HG03575 (cell line): ENCODE measurements around the gene PLEKHA6.

Source experiments
- ATAC-seq: cut with Tn5 transposase; IDR thresholded peaks from one replicate; pipeline ENCODE4 v1.9.1; 2021; ENCODE audit not compliant: unreplicated experiment, insufficient number of reproducible peaks, low FRiP score; ENCODE audit errors: extremely low read depth

PLEKHA6 gene

DNA sequence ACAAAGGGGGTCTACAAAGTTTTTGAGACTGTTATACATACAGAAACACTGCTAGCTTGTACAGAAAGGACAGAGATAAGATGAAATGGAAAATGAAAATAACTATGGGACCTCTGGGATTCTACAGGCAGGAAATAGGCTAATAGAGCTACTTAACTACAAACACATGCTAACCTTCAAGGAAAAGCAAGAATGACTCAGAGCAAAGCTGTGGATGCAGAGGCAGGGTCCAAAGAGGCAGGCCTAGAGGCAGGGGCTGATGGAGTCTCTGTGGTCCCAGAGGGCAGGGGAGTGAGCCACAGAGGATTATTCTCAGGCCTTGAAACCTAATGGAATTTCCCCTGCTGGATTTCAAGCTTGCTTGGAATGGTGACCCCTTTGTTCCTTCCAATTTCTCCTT lies 127.2 kb downstream of the PLEKHA6 start:
- ATAC-seq = no peak

DNA sequence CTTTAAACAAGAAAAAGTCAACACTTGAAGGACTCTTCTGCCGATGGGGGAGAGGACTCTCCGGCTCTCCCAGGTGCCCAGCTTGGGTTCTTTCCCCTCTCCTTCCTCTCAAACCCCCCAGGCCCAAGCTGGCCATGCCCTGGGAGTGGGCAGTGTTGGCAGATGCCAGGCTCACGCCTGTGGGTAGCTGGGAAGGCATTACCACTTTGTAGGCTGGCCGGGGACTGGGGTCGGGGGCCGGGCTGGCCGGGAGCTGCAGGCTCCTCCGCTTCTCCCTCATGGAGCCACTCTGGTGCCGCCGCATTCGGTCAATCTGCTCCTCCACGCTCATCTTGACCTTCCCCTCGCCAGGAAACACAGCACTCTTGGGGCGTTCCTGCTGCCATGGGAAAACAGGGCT lies 129.5 kb downstream of the PLEKHA6 start:
- no peak for ATAC-seq

DNA sequence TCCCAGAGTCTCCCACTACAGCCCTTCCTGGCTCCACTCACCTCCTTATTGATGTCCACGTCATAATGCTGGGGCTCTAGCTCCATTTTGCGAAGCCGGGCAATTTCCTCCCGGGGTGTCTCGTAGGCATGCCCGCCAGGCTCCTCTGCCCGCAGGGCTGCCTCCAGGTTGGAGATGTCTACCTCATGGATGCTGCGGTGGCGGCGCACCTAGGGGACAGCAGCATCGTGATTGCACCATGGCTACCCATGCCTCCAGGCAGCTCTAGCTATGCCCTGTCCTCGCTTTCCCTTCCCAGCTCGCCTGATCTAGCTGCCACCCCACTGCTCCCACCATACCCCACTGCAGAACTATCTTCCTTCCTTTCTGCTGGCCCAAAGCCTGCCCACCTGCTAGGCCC lies 130.8 kb downstream of the PLEKHA6 start:
- no peak for ATAC-seq

DNA sequence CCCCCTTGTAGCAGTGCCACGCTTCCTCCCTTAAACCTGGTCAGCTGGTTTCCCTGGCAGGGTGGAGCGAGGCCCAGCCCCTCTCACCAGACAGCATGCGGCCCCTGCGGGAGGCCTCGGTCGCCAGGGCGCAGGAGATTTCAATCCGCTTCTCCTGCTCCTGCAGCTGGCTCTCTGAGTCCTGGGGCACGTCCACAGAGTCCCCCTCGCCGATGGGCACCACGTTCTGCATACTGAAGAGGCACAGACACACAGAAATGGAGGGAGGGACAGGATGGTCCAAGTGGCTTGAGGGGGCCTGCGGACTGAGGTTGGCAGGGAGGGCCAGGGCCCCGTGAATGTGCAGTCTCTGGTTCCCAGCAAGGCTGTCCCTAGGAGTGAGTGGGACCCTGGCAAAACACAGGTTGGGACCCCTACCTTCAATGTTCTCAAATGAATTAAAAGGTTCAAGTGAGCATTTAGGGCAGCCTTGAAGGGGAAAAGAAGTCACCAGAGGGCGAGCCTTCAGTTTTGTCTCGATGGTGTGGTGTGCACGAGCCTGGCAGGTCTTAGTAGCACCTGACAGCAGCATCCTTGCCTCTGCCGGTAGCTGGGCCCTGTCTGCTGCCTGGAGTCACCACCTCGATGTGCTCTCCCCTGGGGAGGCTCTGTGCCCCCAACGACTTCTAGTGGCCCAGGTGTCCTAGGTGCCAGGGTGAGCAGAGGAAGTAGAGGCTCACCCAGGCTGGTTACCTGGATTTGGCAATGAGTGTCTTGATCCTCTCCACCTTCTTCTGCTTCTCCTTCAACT lies 131.5 kb downstream of the PLEKHA6 start:
- ATAC-seq = no peak

DNA sequence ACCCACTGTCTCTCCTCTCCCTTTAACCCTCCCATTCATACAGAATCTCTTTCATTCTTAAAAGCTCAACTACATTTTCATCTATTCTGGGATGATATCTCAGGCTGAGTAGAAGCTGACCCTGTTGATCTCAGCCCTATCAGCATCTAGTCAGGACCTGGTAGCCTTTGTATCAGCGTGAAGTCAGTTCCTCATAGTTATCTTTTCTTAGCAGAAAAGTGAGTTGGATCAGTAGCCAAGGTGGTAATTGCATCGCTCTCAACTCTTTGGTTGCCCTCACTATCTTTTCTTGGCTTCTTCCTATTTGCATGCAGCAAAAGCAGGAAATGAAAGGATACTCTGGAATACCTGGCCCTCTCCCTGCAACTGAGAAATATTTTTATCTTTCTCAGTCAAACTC lies 132.4 kb downstream of the PLEKHA6 start:
- no peak for ATAC-seq

DNA sequence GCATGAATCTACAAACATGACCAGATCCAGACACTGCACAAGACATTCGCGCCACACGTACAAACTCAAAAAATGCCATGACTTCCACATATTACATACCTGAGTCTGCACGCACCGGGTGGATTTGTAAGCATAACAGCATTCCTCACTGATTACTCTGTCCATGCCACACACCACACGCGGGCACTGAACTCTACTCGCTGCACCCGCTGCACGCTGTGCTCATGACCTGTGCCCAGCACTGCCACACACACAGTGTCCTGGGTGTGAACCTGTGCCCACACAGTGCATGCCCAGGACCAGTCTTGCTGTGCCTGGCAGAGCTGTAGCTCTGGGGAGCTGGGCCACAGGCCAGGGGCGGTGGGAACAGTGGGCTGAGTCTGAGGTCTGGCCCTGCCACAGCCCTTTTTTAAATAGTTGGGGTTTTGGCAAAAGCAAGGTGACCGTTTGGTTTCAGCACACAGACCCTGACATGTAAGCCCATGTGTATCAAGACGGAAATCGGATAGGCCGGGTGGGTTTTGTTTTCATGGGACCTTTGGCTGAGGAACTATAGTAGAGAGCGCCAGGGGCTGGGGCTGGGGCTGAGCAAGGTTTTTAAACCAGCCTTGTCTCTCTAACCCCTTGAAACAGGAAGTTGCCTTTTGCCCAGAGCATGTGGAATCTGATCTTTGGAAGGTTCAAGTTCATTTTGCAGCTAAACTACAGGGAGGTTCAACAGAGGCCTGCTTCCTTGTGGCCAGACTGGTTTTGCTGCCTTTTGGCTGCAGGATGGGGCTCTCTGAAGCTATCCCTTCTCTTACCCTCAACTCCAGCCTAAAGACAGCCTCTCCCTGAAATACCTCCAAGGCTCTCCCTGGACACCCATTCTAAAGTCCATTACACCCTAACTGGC lies 133.6 kb downstream of the PLEKHA6 start:
- no peak for ATAC-seq

DNA sequence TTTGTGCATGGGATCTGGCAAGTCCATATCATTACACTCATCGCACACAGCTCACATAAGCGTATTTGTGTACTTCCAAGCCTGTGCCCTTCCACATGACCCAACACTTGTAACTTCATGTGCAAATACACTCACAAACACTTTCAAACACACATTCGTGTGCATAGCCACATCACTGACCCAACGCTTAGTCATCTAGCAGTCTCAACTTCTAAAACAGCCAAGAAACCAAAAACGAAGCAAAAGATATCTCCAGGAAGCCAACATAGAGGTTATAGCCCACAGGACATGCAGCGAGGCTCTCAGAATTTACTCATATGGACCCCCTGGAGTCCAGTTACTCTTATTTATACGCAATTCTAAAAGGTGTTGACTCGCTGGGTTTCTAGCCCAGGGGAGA lies 135.1 kb downstream of the PLEKHA6 start:
- ATAC-seq = no peak

DNA sequence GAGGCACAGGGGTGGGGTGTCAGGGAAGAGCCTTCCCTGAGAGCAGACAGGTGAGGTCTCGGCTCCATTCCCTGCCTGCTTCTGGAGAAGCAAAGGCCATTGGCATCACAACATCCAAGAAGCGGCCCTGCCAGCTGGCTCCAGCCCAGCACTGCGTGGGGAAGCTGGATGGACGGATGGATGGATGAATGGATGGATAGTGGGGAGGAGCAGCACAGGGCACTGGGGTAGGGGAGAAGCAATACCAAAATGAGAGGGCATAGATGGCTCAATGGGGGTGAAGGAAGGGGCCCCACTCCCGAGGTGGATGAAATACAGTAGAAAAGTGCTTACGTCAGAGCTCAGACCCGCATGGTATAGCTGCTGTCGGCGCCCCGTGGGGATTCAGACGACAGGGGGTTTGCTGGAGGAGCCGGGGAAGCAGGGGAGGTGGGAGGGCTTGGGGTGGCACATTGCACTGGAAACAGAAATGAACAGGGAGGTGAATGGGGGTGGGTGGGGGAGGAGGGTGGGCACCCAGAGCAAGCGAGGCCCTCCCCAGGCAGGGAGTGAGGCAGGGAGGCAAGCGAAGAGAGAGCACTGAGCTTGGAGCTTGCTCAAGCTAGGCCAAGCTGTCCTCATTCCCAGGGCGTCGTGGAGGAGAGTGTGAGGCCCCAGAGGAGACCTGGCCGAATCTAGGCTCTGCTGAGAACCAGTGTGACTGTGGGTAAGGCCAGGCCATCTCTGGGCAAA lies 136.4 kb downstream of the PLEKHA6 start:
- ATAC-seq = no peak

DNA sequence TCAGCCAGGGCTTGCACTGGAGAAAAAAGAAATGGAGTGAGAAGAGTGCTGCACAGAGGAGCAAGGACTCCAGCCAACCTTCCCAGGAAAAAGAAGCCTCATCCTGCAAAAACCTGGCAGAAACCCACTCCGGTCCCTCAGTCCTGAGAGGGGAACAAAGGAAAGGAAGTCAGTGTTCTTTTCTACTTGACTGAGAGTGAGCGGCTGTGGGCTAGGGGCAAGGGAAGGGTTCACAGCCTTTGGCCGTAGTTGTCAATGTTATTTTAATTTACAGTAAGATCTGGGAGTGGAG lies 137.0 kb downstream of the PLEKHA6 start:
- ATAC-seq = no peak

DNA sequence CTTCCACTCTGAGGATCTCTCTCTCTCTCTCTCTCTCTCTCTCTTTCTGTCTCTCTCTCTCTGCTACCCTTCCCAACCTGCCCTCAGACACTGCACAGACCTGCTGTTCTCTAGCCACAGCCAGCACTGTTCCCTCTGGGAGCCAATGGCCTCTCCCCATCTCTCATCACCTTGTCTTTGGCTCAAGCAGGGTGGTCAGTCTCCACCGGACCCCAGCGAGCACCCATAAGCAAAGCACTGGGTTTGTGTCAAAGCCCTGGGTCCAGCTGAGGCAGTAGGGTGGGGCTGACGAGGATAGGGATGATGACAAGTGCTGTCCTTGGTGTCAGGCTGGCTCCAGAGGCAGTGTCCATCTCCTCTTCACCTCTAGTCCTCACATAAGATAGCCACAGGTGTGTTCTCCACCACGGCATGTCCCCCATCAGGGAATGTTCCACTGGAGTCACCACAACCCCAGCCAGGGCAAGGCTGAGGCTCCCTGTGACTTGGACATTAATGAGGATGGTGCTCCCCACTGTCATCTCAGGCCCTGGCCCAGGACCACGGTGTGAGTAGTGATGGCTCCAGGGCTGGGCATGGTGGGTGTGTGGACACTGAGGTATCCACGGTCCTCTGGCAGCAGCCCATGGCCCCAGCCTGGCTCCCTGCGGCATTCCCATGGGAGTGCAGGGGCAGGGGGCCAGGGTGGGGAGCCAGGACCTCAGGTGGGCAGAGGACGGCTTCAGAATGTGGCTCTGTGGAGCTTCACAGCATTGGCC lies 137.5 kb downstream of the PLEKHA6 start:
- ATAC-seq = no peak

DNA sequence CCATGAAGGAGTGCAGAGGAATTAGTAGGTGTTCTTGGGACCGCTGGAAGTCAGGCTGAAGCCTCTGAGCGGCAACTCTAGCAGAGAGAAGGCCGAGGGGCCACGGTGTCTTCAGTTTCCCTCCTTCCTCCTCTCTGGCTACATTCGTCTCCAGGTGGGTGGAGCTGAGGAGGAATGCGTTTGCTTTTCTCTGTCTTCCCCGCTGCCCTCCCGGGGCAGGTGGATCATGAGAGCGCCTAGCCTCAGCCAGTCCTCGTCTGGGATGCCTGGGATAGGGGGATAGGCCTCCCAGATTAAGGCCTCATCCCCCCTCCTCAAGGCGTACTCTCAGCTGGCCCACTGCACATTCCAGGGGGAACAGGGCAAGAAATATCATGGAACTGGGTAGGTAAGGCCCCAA lies 138.5 kb downstream of the PLEKHA6 start:
- ATAC-seq = no peak

DNA sequence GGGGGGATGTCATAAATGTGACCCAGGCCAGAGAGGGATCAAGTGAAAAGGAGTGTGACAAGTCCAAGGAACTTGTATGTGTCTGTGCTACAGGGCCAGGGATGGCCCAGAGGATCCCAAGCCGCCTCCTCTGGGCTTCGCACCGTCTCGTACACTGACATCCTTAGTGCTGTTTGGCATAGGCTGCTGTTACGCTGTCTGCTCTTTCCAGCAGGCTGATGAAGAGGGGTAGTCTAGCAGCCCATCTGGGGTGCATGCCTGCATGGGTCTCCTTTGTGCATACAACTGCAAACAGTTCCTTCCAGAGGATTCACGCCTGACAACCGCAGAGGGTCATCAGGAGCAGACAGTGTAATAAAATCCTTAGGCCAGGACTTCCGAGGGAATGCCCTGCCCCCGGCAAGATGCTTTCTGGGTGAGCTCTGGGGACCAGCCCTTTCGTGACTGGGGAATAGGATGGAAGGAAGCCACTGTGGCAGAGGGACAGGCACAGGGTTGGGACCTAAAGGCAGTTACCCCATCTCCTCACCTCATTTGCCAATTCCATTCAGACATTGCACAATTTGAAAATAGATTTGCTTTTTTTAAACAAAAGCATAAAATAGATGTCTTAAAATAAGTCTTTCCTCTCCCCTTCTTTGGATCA lies 139.6 kb downstream of the PLEKHA6 start:
- no peak for ATAC-seq

DNA sequence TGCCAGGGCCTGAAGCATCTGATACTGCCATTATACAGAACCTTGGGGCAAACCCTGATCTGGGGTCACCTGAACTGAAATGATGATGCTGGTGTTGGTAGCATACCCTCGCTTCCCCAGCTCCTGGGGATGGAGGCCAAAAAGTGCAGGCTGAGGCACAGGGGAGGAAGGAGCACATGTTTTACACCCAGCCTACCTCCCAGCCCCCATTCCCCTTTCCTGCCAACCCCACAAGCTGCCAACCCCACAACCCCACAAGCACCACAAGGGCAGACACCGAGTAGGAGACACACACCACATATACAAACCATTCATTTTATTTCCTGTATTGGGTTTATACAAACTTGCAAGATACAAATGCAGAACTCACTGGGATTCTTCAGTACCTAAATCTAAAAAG lies 141.2 kb downstream of the PLEKHA6 start:
- ATAC-seq = no peak

DNA sequence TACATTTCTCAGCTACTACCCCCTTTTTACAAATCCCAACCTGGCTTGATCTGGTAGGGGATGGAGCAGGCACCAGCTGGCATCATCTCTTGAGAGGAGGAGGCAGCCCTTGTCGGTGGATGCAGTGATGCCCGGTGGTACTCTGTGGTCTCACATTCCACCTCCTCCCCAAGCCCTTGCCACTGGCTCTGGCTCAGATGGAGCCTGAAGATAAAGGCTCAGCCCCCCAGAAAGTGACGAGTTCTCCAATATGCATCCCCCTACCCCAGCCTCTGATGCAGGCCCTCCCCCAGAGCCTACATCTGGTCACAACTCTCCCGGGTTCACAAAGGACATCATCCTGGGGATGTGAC lies 142.1 kb downstream of the PLEKHA6 start:
- no peak for ATAC-seq

DNA sequence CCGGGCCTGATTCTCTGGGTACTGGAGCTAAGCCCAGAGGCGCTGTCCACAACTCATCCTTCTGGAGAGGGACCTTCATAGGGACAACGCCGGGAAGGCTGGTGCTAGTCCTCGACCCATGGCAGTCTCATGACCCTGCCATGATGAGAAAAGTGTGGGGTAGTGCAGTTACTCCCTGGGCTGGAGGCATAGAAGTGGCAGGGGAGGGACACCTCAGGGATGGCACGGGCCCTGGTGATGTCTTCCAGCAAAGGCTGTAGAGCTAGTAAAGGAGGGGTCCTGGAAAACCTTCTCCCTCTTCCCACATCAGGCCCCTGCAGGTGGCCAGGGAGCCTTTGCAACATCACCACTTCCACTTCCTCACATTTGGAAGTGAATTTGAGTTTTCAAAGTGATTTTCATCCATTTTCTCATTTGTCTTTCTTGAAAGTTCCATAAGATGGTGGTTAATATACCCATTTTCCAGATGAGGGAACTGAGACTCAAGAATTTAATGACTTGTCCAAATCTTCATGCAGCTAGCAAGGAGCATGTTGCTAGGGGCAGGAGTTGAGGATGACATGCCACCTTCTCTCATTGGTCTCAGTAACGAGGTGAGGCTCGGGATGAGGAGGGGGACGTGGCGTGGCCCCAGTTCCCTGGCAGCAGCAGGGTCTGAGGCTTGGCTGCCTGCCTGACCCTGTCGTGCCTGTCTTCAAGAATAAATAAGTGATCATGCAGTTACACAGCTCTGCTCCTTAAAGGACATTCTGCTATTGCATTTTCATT lies 142.7 kb downstream of the PLEKHA6 start:
- ATAC-seq = no peak

DNA sequence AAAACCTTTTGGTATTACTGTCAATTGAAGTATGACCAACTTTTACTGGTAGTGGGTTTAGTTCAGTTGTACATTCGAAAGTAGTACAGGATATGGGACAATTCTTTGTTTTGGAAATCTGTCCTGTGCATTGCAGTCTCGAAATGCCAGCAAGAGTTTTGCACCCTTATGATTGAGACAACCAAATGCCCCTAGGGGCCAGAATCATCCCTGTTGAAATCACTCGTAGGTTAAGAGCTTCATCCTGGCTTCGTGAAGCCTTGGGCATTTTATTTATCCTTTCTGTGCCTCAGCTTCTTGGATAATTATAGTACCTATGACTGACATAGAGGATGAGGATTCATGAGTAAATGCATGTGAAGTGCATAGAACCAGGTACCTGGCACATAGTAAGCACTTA lies 143.5 kb downstream of the PLEKHA6 start:
- ATAC-seq = no peak

DNA sequence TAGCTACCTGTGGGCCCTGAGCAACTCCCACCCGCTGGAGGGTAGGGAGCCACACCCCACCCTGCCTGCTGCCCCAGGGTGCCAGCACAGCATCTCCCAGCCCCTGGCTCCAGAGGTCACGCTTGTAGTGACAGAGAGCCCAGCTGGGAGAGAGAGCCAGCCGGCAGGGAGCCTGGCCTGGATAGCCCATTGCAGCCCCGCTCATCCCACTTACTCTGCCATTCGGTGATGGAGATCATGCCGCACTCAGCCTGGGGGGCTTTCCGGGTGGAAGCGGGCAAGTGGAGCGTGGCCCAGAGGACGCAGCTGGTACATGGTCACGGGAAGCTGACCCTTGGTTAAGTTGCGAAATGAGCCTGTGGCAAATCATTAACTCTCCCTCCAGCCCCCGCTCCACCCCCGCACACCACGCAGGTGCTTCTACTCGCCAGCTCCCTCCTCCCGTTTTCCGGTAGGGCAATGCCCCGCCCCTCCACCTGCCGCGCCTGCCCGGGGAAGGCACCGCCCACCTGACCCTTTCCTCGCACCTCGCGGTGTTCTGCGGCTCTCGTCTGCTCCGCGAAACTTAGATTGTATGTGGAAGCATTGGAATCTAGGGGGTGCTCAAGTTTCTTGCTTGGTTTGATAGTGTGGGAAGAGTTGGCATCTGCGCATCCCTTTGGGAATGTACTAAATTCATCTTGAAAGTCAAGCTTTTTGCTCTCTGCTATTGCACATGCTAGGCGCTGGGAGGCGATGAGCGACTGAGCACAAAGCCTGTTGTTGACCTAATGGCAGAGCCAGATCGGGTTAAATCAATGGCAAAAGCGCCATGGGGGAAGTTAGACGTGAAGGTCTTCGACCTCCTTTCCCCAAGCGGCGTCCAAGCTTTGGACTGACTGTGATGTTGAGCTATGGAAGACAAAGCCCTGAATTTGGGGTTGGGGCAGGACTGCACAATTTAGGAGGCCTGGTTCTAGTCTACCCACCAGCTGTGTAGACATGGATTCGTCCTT lies 145.8 kb downstream of the PLEKHA6 start, which contains the start of gene GOLT1A:
Gene GOLT1A (minus strand): TSS at position 321 of the 995 bp plus-strand sequence. CDS start 82 bp downstream, at position 239.
- no peak for ATAC-seq
